ENCODE measurements around the gene RREB1.

The RREB1 gene

DNA sequence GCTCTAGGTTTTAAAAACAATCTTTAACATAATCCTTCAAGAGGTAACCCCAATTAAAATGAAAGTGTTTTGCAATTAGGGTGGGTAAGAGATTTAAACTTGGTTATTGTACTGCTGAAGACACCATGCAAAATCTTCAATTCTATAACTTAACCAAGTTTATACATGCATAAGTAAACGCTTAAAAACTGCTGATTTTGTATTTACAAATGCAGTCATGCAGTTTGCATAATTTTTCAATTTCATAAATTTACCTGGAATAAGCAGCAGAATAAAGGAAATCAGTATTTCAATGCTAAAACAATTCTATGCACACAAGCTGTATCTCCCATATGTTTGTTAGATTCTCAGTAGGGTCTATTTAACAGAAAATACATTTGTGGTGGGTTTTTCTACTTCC, 182.3 kb downstream of the RREB1 start:
- POLR2A ChIA-PET = no interaction called here
- Histone ChIP-seq H3K36me3 (ENCODE audit: control insufficient read depth in 2 of 2, insufficient read depth in 1 of 2, low read length in 2 of 2) (peaks cover 51 to 83% of the 10 kb centered on the region in 2 experiments), H3K9me3 (ENCODE audit: control insufficient read depth, insufficient read depth, low read depth, low read length) (no peaks in the 10 kb centered on the region), H3K4me3 (ENCODE audit: low read depth, low read length) (no peak overlapping the region), H3K4me1 (ENCODE audit: control insufficient read depth, insufficient read depth, low read length) (no peaks in the 10 kb centered on the region), H3K27ac (ENCODE audit: extremely low read depth, low read depth, low read length) (no peak overlapping the region)
- CTCF ChIA-PET = interaction anchor here (0.6 to 5.7 kb wide), 4 partner anchors 9 to 178 kb away, joined by 3 to 55 read pairs (median 5); no protein-coding TSS in a partner anchor
- TF ChIP-seq KLF10 (tag by site-specific recombination; IDR thresholded peaks at IDR 0.05) = no peak
- no peak for TF ChIP-seq KLF17 (tag by site-specific recombination; IDR thresholded peaks at IDR 0.05)
- TF ChIP-seq, protein P1, sequence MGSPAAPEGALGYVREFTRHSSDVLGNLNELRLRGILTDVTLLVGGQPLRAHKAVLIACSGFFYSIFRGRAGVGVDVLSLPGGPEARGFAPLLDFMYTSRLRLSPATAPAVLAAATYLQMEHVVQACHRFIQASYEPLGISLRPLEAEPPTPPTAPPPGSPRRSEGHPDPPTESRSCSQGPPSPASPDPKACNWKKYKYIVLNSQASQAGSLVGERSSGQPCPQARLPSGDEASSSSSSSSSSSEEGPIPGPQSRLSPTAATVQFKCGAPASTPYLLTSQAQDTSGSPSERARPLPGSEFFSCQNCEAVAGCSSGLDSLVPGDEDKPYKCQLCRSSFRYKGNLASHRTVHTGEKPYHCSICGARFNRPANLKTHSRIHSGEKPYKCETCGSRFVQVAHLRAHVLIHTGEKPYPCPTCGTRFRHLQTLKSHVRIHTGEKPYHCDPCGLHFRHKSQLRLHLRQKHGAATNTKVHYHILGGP (tag by site-specific recombination; IDR thresholded peaks at IDR 0.05) = no peak
- TF ChIP-seq, protein P2, sequence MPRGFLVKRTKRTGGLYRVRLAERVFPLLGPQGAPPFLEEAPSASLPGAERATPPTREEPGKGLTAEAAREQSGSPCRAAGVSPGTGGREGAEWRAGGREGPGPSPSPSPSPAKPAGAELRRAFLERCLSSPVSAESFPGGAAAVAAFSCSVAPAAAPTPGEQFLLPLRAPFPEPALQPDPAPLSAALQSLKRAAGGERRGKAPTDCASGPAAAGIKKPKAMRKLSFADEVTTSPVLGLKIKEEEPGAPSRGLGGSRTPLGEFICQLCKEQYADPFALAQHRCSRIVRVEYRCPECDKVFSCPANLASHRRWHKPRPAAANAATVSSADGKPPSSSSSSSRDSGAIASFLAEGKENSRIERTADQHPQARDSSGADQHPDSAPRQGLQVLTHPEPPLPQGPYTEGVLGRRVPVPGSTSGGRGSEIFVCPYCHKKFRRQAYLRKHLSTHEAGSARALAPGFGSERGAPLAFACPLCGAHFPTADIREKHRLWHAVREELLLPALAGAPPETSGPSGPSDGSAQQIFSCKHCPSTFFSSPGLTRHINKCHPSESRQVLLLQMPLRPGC (tag by site-specific recombination; IDR thresholded peaks at IDR 0.05) = no peak
- TF ChIP-seq ZNF335 (tag by site-specific recombination; conservative IDR thresholded peaks at IDR 0.05) = no peak
- no peak for TF ChIP-seq ZNF221 (tag by site-specific recombination; IDR thresholded peaks at IDR 0.05; ENCODE audit: borderline replicate concordance)
- no peak for TF ChIP-seq ZNF423 (tag by site-specific recombination; IDR thresholded peaks at IDR 0.05)
- TF ChIP-seq, protein P3, sequence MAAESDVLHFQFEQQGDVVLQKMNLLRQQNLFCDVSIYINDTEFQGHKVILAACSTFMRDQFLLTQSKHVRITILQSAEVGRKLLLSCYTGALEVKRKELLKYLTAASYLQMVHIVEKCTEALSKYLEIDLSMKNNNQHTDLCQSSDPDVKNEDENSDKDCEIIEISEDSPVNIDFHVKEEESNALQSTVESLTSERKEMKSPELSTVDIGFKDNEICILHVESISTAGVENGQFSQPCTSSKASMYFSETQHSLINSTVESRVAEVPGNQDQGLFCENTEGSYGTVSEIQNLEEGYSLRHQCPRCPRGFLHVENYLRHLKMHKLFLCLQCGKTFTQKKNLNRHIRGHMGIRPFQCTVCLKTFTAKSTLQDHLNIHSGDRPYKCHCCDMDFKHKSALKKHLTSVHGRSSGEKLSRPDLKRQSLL (tag by site-specific recombination; IDR thresholded peaks at IDR 0.05) = no peak
- TF ChIP-seq IKZF3 (tag by site-specific recombination; IDR thresholded peaks at IDR 0.05) = no peak
- TF ChIP-seq ZNF555 (tag by site-specific recombination; conservative IDR thresholded peaks at IDR 0.05) = no peak
- no peak for TF ChIP-seq ZSCAN16 (tag by site-specific recombination; IDR thresholded peaks at IDR 0.05)
- TF ChIP-seq HOXA7 (CRISPR knock-in tag; IDR thresholded peaks at IDR 0.05; ENCODE audit: borderline replicate concordance) = no peak
- no peak for TF ChIP-seq ZFP69B (tag by site-specific recombination; IDR thresholded peaks at IDR 0.05)
- TF ChIP-seq HOXC10 (CRISPR knock-in tag; IDR thresholded peaks at IDR 0.05) = no peak
- TF ChIP-seq ZNF473 (tag by site-specific recombination; IDR thresholded peaks at IDR 0.05) = no peak
- TF ChIP-seq ZNF140 (tag by site-specific recombination; IDR thresholded peaks at IDR 0.05) = no peak
- no peak for TF ChIP-seq ZNF530 (tag by site-specific recombination; IDR thresholded peaks at IDR 0.05; ENCODE audit: low read depth)

DNA sequence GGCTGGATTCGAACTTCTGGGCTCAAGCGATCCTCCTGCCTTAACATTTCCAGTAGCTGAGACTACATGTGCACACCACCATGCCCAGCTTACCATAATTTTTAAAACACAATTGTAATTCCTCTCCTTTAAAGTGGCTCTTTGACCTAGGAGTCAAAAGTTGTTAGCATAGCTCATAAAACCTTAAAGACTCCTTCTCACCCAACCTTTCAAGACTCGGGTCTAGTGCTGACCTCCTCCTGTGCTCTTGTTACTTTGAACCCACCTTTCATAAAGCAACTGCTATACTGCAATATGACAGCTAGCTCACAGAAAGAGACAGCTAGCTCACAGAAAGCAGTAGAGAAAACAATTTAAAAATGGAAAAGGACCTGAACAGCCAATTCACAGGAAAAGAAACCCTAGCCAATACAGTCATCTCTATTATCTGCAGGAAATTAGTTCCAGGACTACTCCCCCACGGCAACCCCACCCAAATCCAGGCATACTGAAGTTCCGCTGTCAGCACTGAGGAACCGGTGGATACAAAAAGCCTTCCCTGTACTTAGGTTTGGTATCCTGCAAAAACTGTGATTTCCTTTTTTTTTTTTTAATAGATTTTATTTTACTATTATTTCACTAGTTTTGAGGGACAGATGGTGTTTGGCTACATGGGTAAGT, 185.0 kb downstream of the RREB1 start:
- CTCF ChIA-PET = interaction anchor here (0.6 to 1.7 kb wide), 6 partner anchors 13 to 311 kb away, joined by 3 to 7 read pairs (median 3); no protein-coding TSS in a partner anchor
- Histone ChIP-seq H3K9me3 (ENCODE audit: control insufficient read depth, insufficient read depth, low read depth, low read length) (no peaks in the 10 kb centered on the region), H3K4me3 (ENCODE audit: low read depth, low read length) (no peak overlapping the region), H3K4me1 (ENCODE audit: control insufficient read depth, insufficient read depth, low read length) (no peaks in the 10 kb centered on the region), H3K27ac (ENCODE audit: extremely low read depth, low read depth, low read length) (no peak overlapping the region), H3K36me3 (ENCODE audit: control insufficient read depth in 2 of 2, insufficient read depth in 1 of 2, low read length in 2 of 2) (peaks cover 74 to 82% of the 10 kb centered on the region in 2 experiments)
- POLR2A ChIA-PET = interaction anchor here (0.8 to 1.5 kb wide), 3 partner anchors 18 to 98 kb away, joined by 3 to 4 read pairs (median 3); partner anchors contain the start of genes CAGE1 and RIOK1
- no peak for TF ChIP-seq ZBTB1 (tag by site-specific recombination; IDR thresholded peaks at IDR 0.05)
- TF ChIP-seq ZNF560 (tag by site-specific recombination; IDR thresholded peaks at IDR 0.05; ENCODE audit: borderline replicate concordance) = no peak
- no peak for TF ChIP-seq ZNF132 (tag by site-specific recombination; IDR thresholded peaks at IDR 0.05; ENCODE audit: borderline replicate concordance)
- no peak for TF ChIP-seq CTCF (tag by site-specific recombination; IDR thresholded peaks at IDR 0.05)
- no peak for TF ChIP-seq EGR2 (tag by site-specific recombination; IDR thresholded peaks at IDR 0.05; ENCODE audit: low read depth)
- TF ChIP-seq, protein P4, sequence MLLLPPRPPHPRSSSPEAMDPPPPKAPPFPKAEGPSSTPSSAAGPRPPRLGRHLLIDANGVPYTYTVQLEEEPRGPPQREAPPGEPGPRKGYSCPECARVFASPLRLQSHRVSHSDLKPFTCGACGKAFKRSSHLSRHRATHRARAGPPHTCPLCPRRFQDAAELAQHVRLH (tag by site-specific recombination; IDR thresholded peaks at IDR 0.05) = no peak
- no peak for TF ChIP-seq ZBTB21 (tag by site-specific recombination; IDR thresholded peaks at IDR 0.05)
- TF ChIP-seq ZNF155 (tag by site-specific recombination; IDR thresholded peaks at IDR 0.05) = no peak
- TF ChIP-seq, protein P3 (tag by site-specific recombination; IDR thresholded peaks at IDR 0.05) = no peak
- TF ChIP-seq GLIS1 (tag by site-specific recombination; IDR thresholded peaks at IDR 0.05) = no peak
